GM21619 (cell line): Measurements from ENCODE around the gene L3MBTL4.
"Not testable (repeated sequence)": the region's sequence is repeated elsewhere in the genome, so short reads cannot be mapped to it uniquely, and the experiment has no call there.

Source experiments
- ATAC-seq: cut with Tn5 transposase; IDR thresholded peaks from one replicate; pipeline ENCODE4 v1.9.1; 2021; ENCODE audit not compliant: unreplicated experiment

Gene L3MBTL4

DNA sequence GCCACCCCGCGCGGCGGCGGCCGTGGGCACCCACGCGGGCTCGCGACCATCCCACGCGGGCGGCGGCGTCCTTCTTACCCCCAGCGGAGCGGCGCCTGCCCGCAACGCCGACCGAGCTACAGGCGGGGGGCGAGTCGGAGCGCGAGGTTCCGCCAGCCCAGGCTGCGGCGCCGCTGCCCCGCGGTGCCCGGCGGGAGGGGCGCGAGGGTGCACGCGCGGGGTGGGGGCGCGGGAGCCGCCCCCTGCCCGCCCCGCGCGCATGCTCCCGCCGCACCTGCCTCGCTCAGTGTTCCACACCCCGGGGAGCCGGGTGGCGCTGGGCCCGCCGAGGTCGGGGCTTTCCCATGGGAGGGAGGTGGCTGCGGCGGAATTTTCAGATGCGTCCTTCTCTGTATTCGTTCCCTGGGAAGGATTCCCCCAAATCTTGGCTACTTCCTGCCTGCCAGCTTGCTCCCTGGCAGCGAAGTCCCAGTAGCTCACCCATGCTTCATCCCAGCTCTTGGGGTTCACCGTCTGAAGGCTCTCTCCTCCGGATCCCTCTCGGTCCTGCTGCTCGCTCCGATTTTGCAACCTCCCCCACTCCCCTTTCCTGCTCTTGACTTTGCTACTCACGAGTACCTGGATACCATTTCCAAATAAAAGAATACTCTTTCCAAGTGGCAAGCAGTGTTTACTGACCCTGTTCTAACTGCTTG, at the start of gene L3MBTL4:
Gene L3MBTL4 (minus strand): TSS at position 189 of the 695 bp plus-strand sequence. CDS start 103,286 bp downstream, outside the sequence.
- ATAC-seq = peak; percentile 44

DNA sequence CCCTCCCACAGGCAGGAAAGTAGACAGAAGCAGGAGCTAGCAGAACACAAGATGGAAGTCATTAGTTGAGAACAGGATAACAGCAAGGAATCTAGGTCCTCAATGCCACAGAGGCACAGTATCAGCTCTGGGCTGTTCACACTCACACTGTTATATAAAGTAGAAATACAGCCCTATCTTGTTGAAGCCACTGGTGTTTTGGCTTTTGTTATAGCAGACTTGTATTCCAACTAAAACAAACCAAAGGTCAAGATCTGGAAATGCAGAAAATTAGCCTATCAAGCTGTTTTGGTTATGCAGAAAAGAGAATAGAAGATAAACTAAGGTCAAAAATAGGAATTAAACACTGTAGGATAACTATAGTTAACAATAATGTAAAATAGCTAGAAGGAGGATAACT, 37.5 kb upstream of the L3MBTL4 start:
- ATAC-seq = no peak

DNA sequence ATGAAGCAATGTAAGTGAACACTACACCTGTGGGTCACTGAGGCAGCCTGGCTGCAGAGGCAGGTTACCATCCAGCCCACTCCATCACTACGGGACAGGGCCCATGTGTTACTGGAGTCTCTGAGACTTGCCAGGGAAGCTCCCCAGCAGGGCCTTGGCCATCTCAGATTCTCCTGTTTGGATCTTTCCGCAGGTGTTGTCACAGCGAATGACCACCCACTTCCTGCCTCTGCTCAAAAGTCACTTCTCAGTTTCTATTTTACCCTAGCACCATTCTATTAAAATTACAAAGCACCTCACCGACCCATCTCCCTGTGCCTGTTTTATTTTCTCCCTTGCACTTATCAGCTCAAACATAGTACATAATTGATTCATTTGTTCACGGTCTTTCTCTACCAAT, 34.5 kb upstream of the L3MBTL4 start:
- peak; percentile 79 for ATAC-seq

DNA sequence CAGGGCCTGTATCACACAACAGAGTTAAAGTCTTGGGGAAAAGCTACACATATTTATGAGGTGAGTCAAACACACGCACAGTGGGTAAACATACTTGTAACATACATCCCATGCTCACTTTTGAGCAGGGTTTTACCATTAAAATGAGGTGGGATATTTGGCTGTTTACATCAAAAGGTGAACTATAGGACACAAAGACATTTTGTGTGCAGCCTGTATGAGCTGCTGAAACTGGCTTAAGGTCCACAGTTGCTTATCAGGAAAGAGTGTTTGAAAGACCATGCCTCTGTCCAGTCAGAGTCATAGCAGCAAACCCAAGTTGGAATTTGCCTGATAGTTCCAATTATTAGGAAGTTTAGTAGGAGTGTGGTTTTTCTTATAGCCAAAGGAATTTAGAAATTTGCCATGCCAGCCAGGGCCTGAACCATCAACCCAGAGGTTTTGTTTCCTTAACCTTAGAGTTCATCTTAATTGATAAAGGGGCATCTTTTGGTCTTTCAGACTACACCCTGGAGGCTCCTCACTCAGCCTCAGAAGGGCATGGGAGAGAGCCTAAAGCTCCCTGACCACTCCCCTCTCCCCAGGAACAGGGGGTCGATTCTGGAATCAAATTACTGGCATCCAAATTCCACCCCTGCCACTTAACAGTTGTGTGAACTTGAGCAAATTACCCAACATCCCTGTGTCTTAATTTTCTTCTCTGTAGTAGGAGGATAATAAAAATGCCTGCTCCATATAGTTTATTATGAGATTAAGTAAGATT, 29.9 kb upstream of the L3MBTL4 start:
- ATAC-seq = no peak

DNA sequence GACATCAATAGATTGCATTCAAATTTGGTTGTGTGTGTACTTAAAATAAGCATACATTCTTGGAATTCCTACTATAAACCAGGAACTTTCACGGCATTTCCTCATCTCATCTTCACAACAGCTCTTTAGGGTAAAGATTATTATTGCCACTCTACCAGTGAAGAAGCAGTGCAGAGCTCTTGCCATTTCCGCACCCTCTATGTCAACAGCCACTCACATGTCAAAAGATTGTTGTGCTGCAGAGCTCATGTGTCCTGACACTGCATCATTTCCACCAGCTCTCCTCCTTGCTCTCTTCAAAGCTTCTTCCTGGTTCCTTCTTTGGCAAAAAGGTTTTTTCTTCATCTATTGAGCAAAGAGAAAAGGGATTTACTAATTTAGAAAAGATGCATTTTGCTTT, 26.5 kb upstream of the L3MBTL4 start:
- ATAC-seq = no peak

DNA sequence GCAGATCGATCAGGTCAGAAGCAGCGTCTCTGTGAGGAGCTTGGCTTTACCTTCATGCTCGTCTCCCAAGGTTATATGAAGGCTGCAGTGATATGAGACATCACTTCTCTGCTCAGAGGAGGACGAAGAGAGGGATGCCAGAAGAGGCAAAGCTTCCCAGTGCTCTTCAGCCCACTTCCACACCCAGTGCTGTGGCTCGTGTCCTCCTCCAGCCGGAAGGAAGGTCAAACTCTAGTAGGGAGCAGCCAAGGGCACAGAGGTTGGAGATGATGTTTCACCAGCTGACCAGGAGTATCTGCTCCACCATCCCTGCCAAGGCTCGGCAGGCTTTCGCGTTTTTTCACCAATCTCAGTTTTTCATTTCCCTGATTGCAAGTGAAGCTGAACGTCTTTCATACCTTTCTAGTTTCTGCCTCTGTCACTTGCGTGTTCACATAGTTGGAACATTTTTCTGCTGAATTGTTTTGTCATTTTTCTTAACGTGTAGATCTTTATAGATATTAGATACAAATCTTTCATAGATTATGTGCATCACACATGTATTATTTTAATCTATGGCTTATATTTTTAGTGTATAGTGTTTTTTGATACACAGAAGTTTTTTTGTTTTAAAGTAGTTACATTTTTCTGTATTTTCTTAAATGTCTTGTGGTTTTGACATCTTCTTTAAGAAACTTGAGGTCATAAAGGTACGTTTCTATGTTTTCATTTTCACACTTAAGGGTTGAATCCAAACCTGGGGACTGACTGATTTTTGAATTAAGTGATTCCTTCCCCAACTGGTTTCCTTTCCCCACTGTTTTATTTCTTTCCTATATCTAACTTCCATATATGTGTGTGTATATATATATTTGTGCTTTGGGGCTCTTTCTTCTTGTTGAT, 23.5 kb upstream of the L3MBTL4 start:
- ATAC-seq = no peak

DNA sequence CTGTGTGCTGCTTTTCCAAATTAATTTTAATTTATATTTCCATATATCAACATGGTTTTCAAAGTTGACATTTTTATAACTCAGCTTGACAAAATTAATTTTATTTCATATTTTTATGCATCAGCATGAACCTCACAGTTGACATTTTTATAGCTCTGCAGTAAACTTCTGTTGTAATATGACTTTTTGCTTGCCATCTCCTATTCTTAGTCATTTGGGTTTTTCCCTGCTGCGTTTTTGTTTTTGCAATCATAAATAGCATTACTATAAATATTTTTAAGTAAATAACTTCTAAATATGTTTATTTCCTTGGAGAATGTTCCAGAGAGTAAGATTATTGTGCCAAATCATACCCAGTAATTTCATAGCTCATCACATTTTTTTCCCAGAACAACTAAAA, 21.0 kb upstream of the L3MBTL4 start:
- ATAC-seq = no peak

DNA sequence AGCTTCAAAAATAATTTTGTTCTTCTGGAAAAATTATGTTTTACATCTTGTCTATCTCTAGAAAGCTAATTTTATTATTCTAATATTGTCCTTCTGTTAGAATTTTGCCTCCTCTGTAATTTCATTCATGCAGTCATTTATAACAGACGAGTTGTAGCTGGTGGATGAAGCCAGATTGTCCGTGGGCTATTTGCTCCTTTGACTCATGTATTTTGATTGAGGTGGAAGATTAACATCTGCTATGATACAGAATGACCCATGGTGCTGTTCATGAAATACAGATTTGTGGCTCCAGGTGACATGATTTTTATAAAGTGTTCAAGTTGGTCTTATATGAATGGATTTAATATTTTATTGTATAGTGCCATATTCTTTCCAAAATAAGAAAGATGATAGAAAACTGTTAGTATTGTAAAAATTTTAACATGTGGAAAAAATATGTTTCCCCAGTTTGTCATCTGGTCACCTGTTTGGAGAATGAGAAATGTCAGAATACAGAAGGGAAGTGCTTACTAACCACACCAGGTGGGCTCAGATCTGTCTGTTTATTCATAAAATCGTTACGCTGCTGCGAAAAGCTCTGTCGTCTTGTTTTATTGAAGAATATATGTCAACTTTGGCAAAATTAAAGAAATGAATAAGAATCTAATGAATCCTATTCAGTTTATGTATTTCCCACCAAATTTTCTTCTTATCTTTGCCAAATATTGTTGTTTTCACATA, 20.4 kb upstream of the L3MBTL4 start:
- ATAC-seq = no peak

DNA sequence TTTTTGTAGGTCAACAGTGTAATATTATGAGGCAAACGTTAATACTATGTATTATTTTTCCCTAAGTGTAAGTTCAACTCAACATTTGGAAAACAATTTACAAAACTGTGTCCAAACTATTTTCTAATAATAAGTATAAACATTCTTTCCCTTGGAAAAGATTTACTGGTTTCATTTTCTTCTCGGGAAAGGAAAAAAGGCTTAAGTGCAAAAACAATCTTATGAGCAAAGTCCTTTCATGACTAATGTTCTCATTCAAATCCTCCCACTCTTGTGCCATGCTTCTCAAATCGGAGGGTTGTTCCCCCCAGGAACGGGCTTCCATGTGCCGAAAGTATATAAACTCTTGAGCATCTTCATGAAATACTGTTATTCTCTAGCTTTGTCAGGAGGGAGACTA, 19.8 kb upstream of the L3MBTL4 start:
- no peak for ATAC-seq

DNA sequence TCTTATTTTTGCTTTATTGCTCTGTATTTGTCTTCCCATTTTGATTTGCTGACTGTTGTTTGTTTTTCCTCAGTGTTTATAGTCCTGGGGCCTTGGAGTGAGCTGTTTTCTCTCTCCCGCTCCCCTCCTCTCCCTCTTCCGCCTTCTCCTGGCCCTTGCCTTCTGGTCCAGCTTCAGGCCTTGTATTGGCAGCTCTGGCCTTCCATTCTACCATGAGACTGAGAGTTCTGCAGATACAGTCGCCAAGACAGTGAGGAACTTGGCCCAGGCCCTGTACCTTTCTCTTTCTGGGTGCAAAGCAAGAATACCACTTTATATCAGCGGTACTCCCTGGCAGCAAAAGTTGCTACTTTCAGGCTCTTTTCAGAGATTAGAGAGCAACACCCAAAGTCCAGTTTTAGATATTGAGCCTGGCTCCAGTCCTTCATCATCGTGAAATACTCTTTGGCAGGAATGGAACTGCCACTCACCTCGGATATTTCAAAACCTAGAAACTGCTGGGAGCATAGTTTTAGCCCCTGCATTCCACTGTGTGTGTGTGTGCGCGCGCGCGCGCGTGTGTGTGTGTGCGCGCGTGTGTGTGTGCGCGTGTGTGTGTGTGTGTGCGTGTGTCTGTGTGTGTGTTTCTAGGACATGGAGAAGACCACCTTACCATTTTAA, 17.1 kb upstream of the L3MBTL4 start:
- ATAC-seq = no peak

DNA sequence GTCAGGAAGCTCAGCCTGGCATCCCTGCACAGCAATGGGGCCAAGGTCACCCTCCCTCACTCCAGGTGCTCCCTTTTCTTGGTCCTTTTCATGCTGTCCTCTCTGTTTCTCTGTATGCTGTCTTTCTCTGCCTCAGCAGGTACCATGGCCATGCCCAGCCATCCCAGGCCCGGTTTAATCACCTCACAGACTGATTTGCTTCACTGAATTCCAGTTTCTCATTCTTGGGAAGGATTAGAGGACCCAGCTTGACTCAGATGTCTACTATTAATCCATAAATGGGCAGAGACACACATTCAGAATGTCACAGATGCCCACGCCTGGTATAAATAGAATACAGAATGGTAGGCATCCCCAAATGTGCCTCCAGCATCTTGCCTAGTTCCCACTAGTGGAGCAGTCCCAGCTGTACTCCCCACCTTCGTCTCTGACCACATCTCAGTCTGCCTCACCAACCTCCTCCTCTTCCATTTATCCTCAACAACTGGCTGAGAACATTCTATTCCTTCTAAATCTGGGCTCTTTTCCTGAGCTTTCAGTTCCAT, 14.2 kb upstream of the L3MBTL4 start:
- ATAC-seq = no peak

DNA sequence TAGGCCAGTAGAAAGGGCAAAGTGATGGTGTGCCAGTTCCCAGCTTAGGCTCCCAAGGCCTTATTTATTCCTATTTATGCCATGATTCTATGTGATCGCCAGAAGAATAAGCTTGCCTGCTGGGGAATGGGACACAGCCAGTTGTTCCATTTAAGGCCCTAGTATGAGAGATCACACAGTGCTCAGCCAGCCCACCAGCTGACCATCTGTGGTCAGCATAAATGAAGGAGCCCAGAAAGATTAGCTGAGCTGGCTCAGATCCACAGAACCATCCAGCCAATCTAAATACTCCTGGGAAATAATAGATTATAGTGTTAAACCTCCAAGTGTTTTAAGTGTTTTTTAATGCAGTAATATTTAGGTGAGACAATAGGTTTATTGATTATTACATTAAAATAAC, 12.6 kb upstream of the L3MBTL4 start:
- no peak for ATAC-seq

DNA sequence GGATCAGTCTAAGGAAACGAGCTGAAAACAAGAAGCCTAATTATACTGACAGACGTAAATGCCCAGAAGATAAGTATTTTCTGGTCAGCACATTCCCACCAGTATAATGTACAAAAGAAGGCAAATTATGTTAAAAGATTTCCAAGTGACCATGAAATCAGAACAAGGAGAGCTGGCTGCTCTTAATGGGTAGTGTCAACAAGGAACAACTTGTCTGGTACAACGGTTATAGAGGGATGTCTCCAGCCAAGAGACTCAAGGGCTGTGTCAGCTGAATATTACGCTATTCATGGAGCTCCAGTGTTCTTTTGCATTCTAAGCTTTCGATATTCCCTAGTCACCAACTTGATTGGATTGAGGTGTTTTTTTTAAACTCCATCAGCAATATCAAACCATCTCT, 8.6 kb upstream of the L3MBTL4 start:
- ATAC-seq = no peak

DNA sequence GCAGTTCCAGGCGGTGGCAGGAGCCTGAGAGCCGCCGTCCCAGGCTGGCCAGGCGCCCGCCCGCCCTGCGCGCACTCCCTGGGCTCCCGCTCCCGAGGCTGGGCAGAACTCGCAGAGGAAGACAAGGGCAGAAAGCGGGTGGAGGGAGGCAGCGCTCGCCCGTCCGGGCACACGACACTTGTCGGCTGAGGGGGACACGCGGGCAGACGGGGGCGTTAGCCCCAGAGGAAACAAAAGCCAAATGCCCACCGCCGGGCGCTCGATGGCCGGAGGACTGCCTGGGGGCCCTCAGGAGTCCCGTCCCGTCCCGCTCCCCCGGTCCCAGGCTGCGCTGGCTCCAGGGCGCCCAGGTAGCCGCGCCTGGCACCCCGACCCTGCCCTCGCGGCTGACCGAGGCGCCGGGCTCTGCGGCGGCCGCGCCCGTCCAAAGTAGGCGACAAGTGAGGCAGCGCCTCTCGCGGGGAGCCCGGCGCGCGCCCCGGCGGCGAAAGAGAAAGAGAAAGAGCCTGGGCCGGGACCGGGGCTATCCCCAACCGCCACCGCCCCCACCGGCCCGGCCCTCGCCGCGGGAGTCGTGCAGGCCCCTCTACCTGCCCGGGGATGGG, 491 bp downstream of the L3MBTL4 start:
- ATAC-seq = peak; percentile 84

DNA sequence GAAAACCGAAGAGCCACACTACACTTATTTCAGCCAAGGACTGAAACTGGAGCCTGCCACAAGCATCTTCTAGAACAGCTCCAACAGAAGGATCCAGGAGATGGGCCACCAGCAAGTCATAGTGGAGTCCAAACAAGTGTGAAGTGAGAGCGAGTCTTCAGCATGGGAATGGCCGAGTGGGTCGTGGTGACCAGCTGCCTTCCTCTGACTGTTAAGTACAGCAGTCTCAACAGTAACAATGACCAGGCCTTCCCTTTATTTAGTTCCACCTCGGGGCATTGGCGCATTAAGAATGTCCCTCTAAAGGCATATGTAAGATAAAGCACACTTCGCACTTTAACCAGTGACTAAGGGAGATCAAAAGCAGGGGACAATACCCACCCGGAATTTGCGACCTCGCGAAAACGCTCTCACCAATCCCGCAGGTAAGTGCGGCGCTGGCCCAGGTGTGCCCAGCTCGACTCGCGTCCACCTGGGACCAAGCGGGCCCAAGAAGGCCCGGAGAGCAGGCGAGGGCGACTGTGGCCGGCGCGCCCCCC, 1.1 kb downstream of the L3MBTL4 start:
- ATAC-seq = no peak

DNA sequence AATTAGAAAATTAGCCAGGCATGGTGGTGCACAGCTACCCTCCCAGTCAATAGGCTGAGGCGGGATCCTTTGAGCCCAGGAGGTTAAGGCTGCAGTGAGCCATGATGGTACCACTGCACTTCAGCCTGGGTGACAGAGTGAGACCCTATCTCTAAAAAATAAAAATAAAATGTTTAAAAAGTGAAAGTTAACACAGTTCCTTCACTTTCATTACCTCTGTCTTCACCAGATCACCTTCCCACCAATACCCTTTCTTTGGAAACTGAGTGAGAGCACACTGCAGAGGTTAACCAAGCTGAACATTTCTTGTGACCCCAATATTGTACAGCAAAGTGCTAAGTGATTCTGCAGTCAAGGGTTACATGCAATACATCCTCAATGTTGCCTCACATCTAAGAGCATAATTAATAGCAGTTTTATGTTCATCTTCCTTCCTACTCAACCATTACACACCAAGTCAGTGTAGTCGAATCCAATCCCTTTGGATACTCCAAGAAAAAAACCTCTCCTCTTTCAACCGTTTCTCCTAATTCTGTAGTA, 1.7 kb downstream of the L3MBTL4 start:
- no peak for ATAC-seq

DNA sequence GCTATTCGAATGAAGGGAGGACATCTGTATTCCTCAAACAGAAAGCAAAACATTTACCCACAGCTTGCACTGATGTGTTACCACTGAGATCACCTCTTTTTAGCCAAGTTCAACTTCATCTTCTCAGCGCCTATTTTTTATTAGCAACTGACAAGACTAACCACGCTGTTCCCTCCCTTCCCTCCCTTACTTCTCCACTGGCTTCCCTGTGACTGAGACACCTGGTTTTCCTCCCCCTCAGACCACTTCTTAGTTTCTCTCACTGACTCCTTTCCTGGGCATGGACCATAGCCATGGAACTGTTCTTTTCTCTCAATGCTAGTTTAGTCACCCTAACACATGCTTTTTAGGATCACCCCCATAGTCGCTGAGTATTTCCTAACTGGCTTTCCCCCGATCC, 3.3 kb downstream of the L3MBTL4 start:
- ATAC-seq = no peak

DNA sequence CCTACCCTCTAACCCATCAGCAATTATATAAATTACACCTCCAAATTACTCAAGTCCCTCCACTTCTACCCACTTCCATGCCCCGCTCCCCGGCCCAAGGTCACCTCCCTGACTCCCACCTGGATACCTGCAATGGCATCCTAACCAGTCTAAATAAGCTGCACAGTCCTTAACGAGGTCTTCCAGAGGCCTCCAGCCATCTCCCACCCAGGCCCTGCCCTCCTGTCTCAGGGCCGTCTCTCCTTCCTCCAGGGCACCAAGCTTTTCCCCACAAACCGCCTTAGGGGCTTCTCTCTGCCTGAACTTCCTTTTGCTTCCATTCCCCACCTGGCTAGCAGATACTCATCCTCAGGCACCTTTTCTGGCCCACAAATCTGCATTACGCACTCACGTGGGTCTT, 4.8 kb downstream of the L3MBTL4 start:
- ATAC-seq = no peak

DNA sequence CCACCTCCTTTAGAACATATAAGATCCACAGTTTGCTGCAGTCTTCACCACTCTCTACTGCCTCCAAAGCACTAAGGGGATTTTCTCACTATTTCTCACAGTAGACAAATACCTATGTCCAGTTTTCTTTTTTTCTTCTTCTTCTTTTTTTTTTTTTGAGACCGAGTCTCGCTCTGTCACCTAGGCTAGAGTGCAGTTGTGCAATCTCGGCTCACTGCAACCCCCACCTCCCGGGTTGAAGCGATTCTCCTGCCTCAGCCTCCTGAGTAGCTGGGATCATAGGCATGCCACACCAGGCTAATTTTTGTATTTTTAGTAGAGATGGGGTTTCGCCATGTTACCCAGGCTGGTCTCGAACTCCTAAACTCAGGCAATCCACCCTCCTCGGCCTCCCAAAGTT, 6.2 kb downstream of the L3MBTL4 start:
- ATAC-seq = not testable (repeated sequence)
